Measurements from ENCODE around the gene MKNK1.

- TF ChIP-seq, protein P1, sequence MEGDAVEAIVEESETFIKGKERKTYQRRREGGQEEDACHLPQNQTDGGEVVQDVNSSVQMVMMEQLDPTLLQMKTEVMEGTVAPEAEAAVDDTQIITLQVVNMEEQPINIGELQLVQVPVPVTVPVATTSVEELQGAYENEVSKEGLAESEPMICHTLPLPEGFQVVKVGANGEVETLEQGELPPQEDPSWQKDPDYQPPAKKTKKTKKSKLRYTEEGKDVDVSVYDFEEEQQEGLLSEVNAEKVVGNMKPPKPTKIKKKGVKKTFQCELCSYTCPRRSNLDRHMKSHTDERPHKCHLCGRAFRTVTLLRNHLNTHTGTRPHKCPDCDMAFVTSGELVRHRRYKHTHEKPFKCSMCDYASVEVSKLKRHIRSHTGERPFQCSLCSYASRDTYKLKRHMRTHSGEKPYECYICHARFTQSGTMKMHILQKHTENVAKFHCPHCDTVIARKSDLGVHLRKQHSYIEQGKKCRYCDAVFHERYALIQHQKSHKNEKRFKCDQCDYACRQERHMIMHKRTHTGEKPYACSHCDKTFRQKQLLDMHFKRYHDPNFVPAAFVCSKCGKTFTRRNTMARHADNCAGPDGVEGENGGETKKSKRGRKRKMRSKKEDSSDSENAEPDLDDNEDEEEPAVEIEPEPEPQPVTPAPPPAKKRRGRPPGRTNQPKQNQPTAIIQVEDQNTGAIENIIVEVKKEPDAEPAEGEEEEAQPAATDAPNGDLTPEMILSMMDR (IDR thresholded peaks at IDR 0.05; ENCODE audit: poor library complexity): no peak
- no peak for TF ChIP-seq EZH2phosphoT487 (IDR thresholded peaks at IDR 0.05; ENCODE audit: low read depth, severe bottlenecking, unreplicated experiment)
- no peak for TF ChIP-seq EZH2 (IDR thresholded peaks at IDR 0.05; ENCODE audit: borderline replicate concordance)
Observed at GRCh38 chr1:46596036-46596435, 8.0 kb downstream of the MKNK1 start.
